Kidney (tissue), 14 donors: ENCODE data around the gene CREB3L2. TPM values are rescaled to one million over a fixed set of nuclear protein-coding genes. Genes with fewer than 3 reads are reported as not detected.
"Not testable (repeated sequence)": the region's sequence is repeated elsewhere in the genome, so short reads cannot be mapped to it uniquely, and the experiment has no call there.

Experiments
- DNase-seq, 5 donors: peaks; one replicate each; pipeline ENCODE4 v3.0.0-alpha.2; 2013 to 2020
- FAIRE-seq: peaks from 2 replicates; lab custom pipeline; 2012; peaks lifted over from hg19 to GRCh38; lab: Jason Lieb, UNC
- H3K27ac ChIP-seq, 2 donors: one replicate each; pipeline ENCODE4 v1.7.0; 2013; ENCODE audit warnings: low read depth in 2 of 2, low read length in 2 of 2, inconsistent platforms in 1 of 2
- H3K27me3 ChIP-seq: one replicate; pipeline ENCODE4 v1.7.1; 2013; ENCODE audit warnings: low read length, inconsistent platforms; ENCODE audit not compliant: control insufficient read depth, insufficient read depth
- H3K36me3 ChIP-seq, 3 donors: one replicate each; pipeline versions ENCODE4 v1.7.0 to v1.7.1; 2013; ENCODE audit warnings: low read length in 3 of 3, control low read depth in 1 of 3, inconsistent platforms in 1 of 3; ENCODE audit not compliant: insufficient read depth in 3 of 3, control insufficient read depth in 2 of 3
- H3K4me1 ChIP-seq, 3 donors: one replicate each; pipeline versions ENCODE4 v1.7.0 to v1.7.1; 2013; ENCODE audit warnings: low read length in 3 of 3, inconsistent platforms in 1 of 3, low read depth in 1 of 3; ENCODE audit not compliant: control insufficient read depth in 2 of 3, insufficient read depth in 2 of 3
- H3K4me3 ChIP-seq, 3 donors: one replicate each; pipeline versions ENCODE4 v1.7.0 to v1.8.1; 2013; ENCODE audit warnings: low read length in 3 of 3, control low read depth in 1 of 3, inconsistent platforms in 1 of 3
- H3K9ac ChIP-seq, 3 donors: one replicate each; pipeline versions ENCODE4 v1.7.0 to v1.7.1; 2013; ENCODE audit warnings: low read length in 3 of 3, control low read depth in 1 of 3, inconsistent platforms in 1 of 3
- H3K9me3 ChIP-seq, 3 donors: one replicate each; pipeline versions ENCODE4 v1.7.0 to v1.7.1; 2013; ENCODE audit warnings: low read length in 3 of 3, control low read depth in 1 of 3, inconsistent platforms in 1 of 3; ENCODE audit not compliant: control insufficient read depth in 2 of 3, insufficient read depth in 1 of 3
- CTCF ChIP-seq: IDR thresholded peaks from 3 replicates; pipeline ENCODE4 v1.5.1; 2012; ENCODE audit warnings: mild to moderate bottlenecking, moderate library complexity, borderline replicate concordance; ENCODE audit not compliant: insufficient read depth; ENCODE audit errors: extremely low read depth
- intact Hi-C: fragments of 100-400 bp; cut with DNase I; formaldehyde crosslinking; loops from one replicate; pipeline ENCODE4 v1.11.1; 2022
- polyA plus RNA-seq: library from polyadenylated mRNA; stranded (reverse); fragments of 350-450 nt; fragmentation: Illumina TruSeq; extraction: RNeasy Lipid Tissue Mini Kit (QIAGEN cat#74804); gene quantifications from one replicate; pipeline ENCODE4 v1.2.3, GENCODE V29; 2014; ENCODE audit warnings: low read depth, low replicate concordance; ENCODE audit not compliant: insufficient read depth
- total RNA-seq: library from RNA; stranded (reverse); fragmentation: NEBNext Ultra II Directional; extraction: Animal tissue kit (Norgen Biotek cat#: 25700); gene quantifications from one replicate; pipeline ENCODE4 v1.2.1, GENCODE V29; 2021
- donor health status: control.
- donor health status: control.
- donor health status: control.
- donor health status: control.
- donor health status: control.
- donor health status: DM: yes; HTN: yes; CAD: no.
- donor health status: Normal renal cell carcinoma (clear cell type).

The CREB3L2 gene
- total and polyA plus RNA-seq, 2 donors from 2014 or later: 18.5 to 114 TPM

- DNase-seq: no peak
- intact Hi-C loops: no loop called here
- Histone ChIP-seq H3K4me1 (no peaks in the 10 kb centered on the region), H3K4me3 (no peak overlapping the region), H3K27me3 (no peaks in the 10 kb centered on the region), H3K27ac (no peak overlapping the region), H3K9me3 (no peaks in the 10 kb centered on the region), H3K9ac (no peak overlapping the region), H3K36me3 (no peaks in the 10 kb centered on the region)
- TF ChIP-seq CTCF: no peak
- no peak for FAIRE-seq
Measured at GRCh38 chr7:138015096-138015495, 13.2 kb upstream of the CREB3L2 start.

GRCh38 chr7:138014686-138015085 is 12.8 kb upstream of the CREB3L2 start:
- Histone ChIP-seq H3K4me1 (no peaks in the 10 kb centered on the region), H3K27me3 (no peaks in the 10 kb centered on the region), H3K9ac (no peak overlapping the region), H3K36me3 (no peaks in the 10 kb centered on the region), H3K9me3 (no peaks in the 10 kb centered on the region), H3K27ac (no peak overlapping the region), H3K4me3 (no peak overlapping the region)
- no peak for TF ChIP-seq CTCF
- FAIRE-seq (no peak), DNase-seq (no peak)
- intact Hi-C loops: no loop called here

GRCh38 chr7:138014201-138014600 is 12.3 kb upstream of the CREB3L2 start:
- intact Hi-C loops, H3K36me3 ChIP-seq, H3K27me3 ChIP-seq, DNase-seq, H3K4me3 ChIP-seq, H3K4me1 ChIP-seq, H3K27ac ChIP-seq, H3K9ac ChIP-seq, H3K9me3 ChIP-seq, FAIRE-seq: not testable (repeated sequence)

GRCh38 chr7:138009350-138009653 is 7.4 kb upstream of the CREB3L2 start:
- intact Hi-C loops: loop anchor here (5.0 kb wide), 1 partner anchor 107 kb away; no protein-coding TSS in a partner anchor
- no peak overlapping the region for H3K9ac ChIP-seq
- H3K27ac ChIP-seq: no peak overlapping the region
- H3K27me3 ChIP-seq: no peaks in the 10 kb centered on the region
- H3K4me1 ChIP-seq: no peaks in the 10 kb centered on the region
- DNase-seq (no peak), FAIRE-seq (no peak)
- no peaks in the 10 kb centered on the region for H3K36me3 ChIP-seq
- no peak overlapping the region for H3K4me3 ChIP-seq
- no peaks in the 10 kb centered on the region for H3K9me3 ChIP-seq
- no peak for TF ChIP-seq CTCF
